Esophagus mucosa (tissue), 1 donor: ENCODE measurements around the gene LY86. TPM values are rescaled to one million over a fixed set of nuclear protein-coding genes. Genes with fewer than 3 reads are reported as not detected.

ENCODE experiments used
- ATAC-seq: fragments of 200-7000 bp; cut with Tn5 transposase; one replicate; pipeline ENCODE4 v1.9.1; 2020
- total RNA-seq: library from RNA; stranded (reverse); gene quantifications from one replicate; pipeline ENCODE4 v1.2.4, GENCODE V29; 2023
- donor health status: DM: yes; HTN: yes; CAD: no.

LY86 gene
- 0.48 TPM for total RNA-seq

- ATAC-seq, result peak; percentile 35
Measured at GRCh38 chr6:6588064-6588923, at the start of gene LY86. TSS of gene LY86 (plus strand) at chr6:6588720. CDS start at chr6:6588735, 15 bp downstream.

DNA sequence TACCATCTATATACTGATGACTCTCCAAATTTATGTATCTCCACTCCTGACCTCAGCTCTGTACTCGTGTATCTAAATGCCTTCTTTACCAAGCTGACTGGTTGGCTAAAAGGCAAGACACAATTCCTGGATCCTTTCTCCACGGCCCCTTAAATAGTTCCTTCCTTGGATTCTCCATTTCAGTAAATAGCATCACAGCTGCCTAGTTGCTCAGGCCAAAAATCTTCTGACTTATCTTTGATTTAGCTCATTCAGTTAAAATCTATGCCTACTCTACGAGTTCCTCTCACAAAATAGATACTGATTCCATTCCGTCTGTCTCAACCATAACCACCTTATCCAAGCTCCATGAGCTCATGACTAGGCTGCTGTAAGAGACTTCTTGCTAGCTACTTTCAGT lies 49.5 kb upstream of the LY86 start:
- ATAC-seq, result no peak

GRCh38 chr6:6542357-6542756 lies 46.2 kb upstream of the LY86 start:
- ATAC-seq, result no peak

DNA sequence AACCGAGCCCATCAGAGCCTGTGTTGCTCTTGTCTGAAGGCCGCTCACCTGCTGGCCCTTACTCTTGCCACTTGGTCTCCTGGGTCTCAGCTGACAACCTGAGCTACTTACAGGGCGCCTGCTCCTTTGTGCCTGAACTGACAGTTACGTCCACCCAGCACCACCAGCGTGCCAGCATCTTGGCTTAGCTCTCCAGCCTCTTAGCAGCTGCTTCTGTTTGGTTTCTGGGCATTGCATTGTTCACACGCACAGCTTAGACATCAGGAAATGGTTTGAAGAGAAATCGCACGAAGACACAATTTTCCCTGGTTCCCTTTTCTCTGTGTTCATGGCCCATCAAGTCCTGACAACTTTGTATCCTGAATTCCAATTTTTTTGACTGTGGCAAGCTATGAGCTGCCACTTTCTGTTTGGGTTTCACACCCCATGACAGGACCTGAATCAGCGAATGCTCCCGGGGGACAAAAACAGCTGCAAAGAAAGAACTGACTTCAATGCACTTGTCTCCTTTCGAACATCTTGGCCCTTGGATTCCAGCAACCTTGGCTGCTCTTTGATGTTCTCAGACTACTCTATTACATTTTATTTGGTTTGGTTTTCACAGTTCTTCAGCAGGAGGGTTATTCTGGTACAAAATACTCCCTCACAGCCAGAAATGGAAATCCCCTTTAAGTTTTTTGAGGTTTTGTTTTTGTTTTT lies 45.2 kb upstream of the LY86 start:
- ATAC-seq, result no peak

GRCh38 chr6:6545616-6546317 lies 42.8 kb upstream of the LY86 start:
- ATAC-seq, result no peak

- ATAC-seq, result peak; percentile 50
Measured at GRCh38 chr6:6546318-6547109, 42.0 kb upstream of the LY86 start.

DNA sequence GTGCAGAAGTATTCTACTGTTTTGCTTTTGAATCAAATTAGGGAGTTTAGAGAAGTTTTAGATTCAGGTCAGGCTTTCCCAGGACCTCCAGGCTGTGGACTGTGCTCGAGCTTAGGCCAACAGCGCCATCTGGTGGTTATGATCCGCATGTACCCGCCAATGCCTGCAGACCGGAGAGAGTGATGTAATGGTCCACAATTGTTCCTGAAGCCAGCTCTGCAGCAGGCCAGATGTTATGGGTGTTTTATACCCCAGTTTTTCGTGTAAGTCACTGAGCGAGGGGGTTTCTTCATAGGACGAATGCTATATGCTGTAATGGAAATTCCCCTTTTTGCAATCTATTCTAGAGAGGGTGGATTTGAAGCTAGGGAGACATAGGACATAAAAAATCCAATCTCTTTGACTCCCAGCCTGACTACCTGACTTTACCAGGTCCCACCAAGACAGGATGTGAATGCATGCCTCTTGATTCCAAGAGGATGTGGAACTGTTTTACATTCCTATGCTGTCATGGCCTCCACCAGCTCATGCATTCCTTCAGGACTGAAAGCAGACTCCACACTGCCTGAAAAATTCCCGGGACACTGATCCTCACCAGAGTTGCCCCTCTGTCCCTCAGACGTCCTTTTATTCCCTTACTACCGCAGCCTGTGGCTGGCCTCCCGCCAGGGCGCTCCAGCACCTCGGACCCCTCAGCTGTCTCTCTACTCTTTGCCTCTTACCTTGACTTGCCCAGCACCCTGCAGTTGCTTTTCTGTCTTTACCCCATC lies 41.2 kb upstream of the LY86 start:
- peak; percentile 96 for ATAC-seq

GRCh38 chr6:6556161-6556737 lies 32.3 kb upstream of the LY86 start:
- peak; percentile 8 for ATAC-seq

DNA sequence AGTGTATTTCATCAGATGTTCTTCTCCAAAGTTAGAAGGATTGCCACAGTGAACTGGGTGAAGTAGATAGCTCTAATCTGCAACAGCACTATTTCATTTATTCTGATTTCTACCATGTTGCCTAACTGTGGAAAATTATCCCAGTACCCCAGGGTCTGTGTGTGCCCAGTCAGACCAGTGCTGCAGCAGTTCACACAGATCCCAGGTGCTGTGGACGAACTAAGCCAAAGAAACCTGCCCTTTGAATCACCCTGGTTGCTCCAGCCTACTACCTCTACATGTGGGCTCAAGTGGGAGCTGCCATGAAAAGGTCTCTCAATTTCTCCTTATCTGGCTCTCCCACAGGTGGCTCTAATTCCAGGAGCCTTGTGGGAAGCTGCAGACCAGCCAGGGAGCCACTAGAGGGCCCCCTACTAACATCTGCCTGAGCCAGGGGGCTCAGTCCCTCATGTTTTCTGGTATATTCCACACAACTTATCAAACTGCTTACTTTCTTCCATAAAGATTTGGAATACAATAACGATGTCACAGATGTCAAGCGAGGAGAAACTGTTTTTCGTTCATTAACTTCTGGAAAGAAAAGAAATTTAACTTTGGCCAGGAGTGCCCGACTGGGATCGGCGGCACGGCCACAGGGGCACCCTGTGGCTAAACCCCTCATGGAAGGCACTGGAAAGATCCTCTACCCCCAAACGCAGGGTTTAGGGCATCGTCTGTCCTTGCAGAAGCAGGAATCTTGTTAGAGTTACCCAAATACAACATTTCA lies 31.6 kb upstream of the LY86 start:
- peak; percentile 64 for ATAC-seq

DNA sequence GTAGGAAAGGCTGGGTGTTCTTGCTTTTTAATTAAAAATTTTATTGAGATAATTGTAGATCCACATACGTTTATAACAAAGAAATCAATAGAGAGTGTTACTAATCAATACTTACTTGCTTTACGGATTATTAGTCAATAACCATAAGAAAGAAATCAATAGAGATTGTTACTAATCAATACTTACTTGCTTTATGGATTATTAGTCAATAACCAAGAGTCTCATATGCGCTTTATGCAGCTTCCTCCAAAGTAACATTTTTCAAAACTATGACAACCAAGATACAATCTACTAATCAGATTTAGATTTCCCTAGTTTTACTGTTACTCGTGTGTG lies 31.0 kb upstream of the LY86 start:
- no peak for ATAC-seq

DNA sequence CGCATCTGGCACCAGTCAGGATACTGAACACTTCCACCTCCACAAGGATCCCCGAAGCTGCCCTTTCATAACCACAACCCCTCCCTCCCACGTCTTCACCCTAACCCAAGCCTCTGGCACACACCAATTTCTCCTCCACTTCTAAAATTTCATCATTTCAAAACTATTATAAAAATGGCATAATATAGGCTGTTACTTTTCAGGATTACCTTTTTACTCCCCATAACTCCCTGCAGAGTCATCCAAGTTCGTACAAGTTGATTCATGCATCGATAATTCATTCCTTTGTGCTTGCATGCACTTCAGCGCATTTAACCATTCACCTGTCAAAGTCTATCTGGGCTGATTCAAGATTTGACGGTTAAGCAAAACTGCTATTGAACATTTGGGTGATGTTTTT lies 30.6 kb upstream of the LY86 start:
- peak; percentile 63 for ATAC-seq

- peak; percentile 41 for ATAC-seq
Measured at GRCh38 chr6:6559994-6560570, 28.4 kb upstream of the LY86 start.

GRCh38 chr6:6560909-6561308 lies 27.6 kb upstream of the LY86 start:
- no peak for ATAC-seq

- ATAC-seq, result no peak
Measured at GRCh38 chr6:6564154-6564553, 24.4 kb upstream of the LY86 start.

DNA sequence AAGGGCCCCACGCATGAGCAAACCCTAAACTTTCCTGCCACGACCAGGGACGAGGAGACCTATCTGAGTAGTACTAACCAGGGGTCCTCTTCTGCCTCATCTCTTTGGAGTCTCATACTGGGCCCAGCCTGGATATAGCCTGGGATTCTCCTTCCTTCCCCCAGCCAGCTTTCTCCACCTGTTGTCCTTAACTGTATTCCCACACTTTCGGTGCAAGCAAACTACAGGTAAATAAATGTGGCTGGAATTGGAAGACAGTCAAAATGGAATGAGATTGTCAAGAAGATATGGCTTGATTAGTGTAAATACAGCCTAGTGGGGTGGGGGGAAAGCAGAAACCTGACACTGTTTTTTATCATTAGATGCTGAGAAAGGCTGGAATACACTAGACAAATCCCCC lies 23.5 kb upstream of the LY86 start:
- ATAC-seq, result no peak

DNA sequence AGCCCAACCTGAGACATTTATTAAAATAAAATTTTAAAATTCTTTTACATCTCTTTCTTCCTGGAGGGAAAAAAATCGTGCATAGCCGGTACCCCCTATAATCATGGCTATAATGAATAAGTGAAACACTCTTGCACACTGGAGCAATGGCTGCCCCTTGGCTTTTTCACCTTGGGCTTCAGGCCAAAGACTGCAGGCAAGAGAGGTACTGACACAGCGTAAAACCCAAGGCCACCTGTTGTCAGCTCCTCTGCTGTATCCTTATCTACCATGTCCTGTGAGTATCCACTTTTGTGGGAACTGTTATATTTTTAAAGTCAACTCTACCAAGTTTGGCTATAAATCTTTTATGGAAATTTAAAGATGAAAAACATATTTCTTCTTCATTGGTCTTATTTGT lies 23.0 kb upstream of the LY86 start:
- ATAC-seq, result no peak

DNA sequence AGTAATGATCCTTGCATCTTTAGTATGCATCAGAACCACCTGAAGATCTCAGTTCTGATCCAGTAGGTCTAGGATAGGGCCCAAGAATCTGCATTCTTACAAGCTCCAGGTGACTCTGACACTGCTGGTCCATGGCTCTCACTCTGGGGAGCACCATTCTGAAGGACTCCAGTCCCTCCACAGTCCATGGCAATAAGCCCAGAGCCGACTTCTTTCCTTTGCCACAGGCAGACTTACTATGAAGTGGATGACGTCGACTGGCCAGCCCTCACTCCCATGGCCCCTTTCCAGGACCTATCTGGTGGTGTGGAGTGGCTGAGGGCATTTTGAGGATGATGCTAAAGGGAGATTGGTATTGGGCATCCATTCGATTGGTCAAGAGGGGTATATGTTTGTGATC lies 21.8 kb upstream of the LY86 start:
- ATAC-seq, result no peak

DNA sequence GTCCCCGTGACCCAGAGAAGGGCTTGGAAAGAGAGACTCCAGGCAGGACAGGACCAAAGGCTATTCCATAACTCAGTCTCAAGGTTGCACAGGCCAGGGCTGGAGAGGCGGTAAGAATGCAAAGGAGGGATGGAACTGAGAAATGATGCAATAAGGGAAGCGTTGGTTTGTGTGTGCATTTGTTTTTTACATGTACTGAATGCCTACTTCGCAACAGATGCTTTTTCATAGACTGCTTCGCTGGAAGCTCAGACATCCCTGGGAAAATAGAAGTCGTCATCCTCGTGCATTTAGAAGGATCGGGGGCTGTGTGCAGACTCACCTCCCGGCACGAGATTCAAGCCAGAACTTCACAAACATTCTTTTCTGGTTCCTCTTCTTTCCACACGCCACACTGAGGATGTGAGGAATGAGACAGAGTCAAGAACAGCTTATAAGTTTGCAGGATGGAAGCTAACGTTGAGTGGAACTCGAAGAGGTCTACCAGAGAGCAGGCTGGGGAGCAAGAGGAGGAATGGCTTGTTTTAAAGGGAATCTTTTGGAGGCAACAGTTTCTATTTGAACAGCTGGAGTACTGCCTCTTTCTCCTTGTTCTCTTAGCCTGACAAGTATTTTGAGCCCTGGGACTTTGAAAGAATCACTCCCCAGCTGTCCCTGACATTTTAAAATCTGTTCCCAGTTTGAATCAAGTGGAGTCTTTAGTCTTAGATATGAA lies 19.3 kb upstream of the LY86 start:
- no peak for ATAC-seq

DNA sequence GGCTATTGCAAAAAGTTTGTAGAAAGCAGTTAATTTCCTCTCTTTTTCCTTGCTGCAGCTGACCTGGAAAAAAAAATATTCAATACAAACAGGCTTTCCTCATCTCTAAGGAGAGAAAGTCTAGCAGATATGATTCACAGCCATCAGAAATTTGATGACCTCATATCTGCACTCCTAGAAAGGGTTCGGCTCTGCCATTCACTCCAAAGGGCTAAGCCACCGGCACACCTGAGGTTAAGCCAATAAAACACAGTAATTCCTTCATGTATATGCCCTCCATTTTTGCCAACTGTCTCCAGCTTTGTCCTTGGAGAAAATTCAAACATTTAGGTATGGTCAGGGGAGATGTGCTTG lies 18.7 kb upstream of the LY86 start:
- ATAC-seq, result no peak
